Measurements from ENCODE around the gene PLEKHA6.

The PLEKHA6 gene

GRCh38 chr1:204354579-204354978 is 5.2 kb downstream of the PLEKHA6 start:
- DNase-seq (ENCODE audit: low read depth), result no peak

GRCh38 chr1:204353213-204353910 is 6.4 kb downstream of the PLEKHA6 start:
- no peak for DNase-seq (ENCODE audit: low read depth)

GRCh38 chr1:204350857-204351573 is 8.7 kb downstream of the PLEKHA6 start:
- no peak for DNase-seq (ENCODE audit: low read depth)

- DNase-seq (ENCODE audit: low read depth), result no peak
These were observed 9.4 kb downstream of the PLEKHA6 start for GRCh38 chr1:204350312-204350711.

- DNase-seq (ENCODE audit: low read depth), result no peak
These were observed 10.1 kb downstream of the PLEKHA6 start for GRCh38 chr1:204349602-204350001.

- DNase-seq (ENCODE audit: low read depth), result no peak
These were observed 11.0 kb downstream of the PLEKHA6 start for GRCh38 chr1:204348722-204349121.

GRCh38 chr1:204348242-204348641 is 11.5 kb downstream of the PLEKHA6 start:
- DNase-seq (ENCODE audit: low read depth), result no peak

GRCh38 chr1:204345941-204346645 is 13.6 kb downstream of the PLEKHA6 start:
- no peak for DNase-seq (ENCODE audit: low read depth)

- no peak for DNase-seq (ENCODE audit: low read depth)
These were observed 14.3 kb downstream of the PLEKHA6 start for GRCh38 chr1:204345438-204345841.

- no peak for DNase-seq (ENCODE audit: low read depth)
These were observed 14.9 kb downstream of the PLEKHA6 start for GRCh38 chr1:204344665-204345355.

- no peak for DNase-seq (ENCODE audit: low read depth)
These were observed 15.9 kb downstream of the PLEKHA6 start for GRCh38 chr1:204343802-204344201.

GRCh38 chr1:204343247-204343646 is 16.5 kb downstream of the PLEKHA6 start:
- DNase-seq (ENCODE audit: low read depth), result no peak

GRCh38 chr1:204342310-204342709 is 17.4 kb downstream of the PLEKHA6 start:
- DNase-seq (ENCODE audit: low read depth), result no peak

GRCh38 chr1:204341380-204341779 is 18.3 kb downstream of the PLEKHA6 start:
- DNase-seq (ENCODE audit: low read depth), result no peak

GRCh38 chr1:204340081-204340889 is 19.4 kb downstream of the PLEKHA6 start:
- no peak for DNase-seq (ENCODE audit: low read depth)

- no peak for DNase-seq (ENCODE audit: low read depth)
These were observed 20.2 kb downstream of the PLEKHA6 start for GRCh38 chr1:204339541-204339940.

GRCh38 chr1:204338997-204339396 is 20.7 kb downstream of the PLEKHA6 start:
- DNase-seq (ENCODE audit: low read depth), result no peak

- DNase-seq (ENCODE audit: low read depth), result no peak
These were observed 21.4 kb downstream of the PLEKHA6 start for GRCh38 chr1:204338360-204338759.

- no peak for DNase-seq (ENCODE audit: low read depth)
These were observed 22.1 kb downstream of the PLEKHA6 start for GRCh38 chr1:204337583-204337982.

- no peak for DNase-seq (ENCODE audit: low read depth)
These were observed 22.7 kb downstream of the PLEKHA6 start for GRCh38 chr1:204337036-204337429.

- no peak for DNase-seq (ENCODE audit: low read depth)
These were observed 23.2 kb downstream of the PLEKHA6 start for GRCh38 chr1:204336421-204337035.
